ENCODE data around the gene STN1.

Gene STN1

GRCh38 chr10:103928784-103929183 lies 10.8 kb upstream of the STN1 start:
- no peak for DNase-seq

DNA sequence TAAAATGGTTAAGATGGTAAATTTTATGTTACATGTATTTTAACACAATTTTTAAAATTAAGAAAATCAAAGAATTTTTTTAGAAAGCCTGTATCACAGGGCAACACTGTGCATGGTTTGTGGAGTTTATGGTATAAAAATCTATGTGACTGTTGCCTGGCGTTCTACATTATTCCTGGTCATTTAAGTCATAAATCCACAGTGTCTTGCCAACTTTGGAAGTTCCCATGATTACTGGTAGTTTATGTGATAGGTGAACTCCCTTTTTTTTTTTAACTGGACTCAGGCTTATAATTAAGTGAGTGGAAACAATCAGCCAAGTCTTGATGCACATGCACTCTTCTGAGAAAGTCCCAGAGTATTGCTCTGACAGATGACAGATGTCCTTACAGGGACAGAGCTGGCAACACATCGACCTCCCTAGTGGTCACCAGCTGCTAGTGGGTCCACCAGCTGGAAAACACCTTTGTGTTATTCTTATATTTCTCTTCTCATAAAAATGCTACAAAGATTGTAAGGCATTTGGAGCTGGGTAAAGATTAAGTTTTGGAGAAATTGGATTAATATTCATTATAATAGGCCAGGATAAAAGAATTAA lies 8.8 kb upstream of the STN1 start:
- DNase-seq: no peak

DNA sequence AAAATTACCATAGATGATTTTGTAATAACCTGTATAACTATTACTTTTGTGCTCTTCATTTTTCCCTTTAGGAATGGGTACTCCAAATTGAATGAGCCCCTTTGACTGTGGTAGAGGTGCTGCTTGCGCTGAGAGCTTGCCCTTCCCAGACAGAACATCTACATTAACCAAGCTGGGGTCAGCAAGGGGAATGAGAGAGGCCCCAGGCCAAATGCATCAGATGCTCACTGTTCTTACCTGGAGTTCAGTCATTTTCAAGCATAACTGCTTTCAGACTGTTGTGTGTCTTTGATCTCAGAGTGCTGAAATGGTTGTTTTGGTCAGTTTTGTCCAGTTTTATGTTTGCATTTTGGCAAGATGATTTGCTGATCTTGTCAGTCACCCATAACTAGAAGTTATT lies 7.6 kb upstream of the STN1 start:
- DNase-seq: no peak

GRCh38 chr10:103923502-103923901 lies 5.5 kb upstream of the STN1 start:
- DNase-seq: no peak

DNA sequence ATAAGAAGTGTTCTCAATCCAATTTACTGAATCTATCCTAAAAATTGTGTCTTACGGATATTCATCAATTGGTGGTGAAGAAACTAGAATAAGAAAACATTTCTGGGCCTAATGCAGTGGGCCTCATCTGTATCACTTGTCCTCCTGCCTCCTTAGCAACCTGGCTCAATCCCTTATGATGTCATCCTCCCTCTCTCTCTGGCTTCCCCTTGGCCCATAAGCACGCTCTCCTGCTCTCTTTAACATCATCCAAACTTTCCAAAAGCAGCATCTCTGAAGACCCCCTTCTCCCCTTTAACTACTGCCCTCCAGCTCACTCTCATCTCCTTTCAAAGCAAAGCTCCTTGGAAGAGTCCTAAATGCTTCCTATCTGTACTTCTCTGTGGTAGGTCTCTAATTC lies 4.7 kb upstream of the STN1 start:
- DNase-seq: no peak

- DNase-seq: no peak
Measured at GRCh38 chr10:103921750-103922195, 3.8 kb upstream of the STN1 start.

DNA sequence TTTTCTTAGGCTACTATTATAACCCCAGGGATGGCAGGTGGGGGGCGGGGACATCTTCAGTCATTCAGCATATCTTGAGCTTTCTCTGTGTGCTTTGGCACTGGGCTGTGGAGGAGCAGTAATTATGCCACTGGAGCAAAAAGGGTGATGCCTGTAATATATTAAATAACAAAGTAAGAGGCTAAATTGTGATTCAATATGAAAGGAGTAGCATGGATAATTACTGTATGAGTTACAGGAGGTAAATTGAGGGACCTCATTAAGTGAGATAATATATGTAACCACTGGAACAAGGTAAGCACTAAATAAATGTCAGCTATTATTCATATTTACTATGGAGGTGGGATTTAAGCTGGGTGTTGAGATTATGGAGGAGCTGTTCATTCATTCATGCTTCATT lies 3.3 kb upstream of the STN1 start:
- no peak for DNase-seq

GRCh38 chr10:103919648-103920025 lies 1.7 kb upstream of the STN1 start:
- no peak for DNase-seq

DNA sequence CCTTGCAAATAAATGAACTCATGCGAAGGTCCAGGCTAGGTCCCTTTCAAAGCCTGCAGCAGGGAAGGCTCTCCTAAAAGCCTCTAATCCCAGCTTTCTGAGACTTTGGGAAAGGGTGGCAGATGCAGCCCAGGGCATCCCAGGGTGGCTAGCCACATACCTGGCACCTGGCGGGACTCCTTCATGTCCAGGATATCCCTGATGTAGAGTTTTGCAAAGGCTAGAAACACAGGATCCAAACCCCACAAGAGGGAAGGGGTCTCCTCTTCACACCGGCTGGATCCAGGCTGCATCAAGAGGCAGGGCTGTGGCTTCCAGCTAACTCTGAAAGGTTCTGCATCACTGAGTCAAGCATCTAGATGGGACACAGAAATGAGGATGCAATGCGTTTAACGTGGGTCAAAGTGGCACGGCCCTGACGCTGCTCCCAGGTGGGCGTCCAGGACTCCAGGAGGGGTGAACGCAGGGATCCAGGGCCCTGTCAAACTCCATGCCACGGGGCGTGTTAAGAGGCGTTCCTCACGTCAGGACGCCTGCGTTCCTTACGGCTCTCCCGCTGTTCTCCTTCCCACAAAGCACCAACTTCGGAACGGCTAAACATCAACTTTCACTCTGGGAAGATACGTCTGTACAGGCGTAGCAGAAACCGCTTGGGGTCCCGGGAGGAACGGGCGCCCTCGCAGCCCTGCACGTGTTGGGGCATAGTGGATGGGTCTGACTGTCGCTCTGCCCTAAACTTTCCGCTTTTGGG lies 507 bp downstream of the STN1 start:
- no peak for DNase-seq

DNA sequence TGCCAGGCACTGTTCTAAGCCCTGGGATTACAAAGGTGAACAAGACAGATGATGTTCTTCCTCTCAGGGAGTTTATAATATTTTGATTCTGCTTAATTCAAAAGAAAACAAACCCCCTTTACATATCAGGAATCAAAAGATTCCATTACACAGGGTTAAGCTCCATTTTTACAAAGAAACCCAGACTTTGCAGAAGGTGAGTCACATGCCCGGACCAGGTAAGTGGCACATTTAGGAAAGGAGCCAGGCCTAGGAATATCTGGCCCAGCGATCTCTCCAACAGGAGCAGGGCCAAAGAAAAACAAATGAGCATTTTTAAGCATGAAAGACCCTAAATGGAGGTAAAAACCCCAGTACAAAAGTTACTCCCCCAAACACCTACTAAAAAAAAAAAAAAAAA lies 1.1 kb downstream of the STN1 start:
- DNase-seq: no peak

GRCh38 chr10:103916254-103916653 lies 1.7 kb downstream of the STN1 start:
- DNase-seq: no peak

DNA sequence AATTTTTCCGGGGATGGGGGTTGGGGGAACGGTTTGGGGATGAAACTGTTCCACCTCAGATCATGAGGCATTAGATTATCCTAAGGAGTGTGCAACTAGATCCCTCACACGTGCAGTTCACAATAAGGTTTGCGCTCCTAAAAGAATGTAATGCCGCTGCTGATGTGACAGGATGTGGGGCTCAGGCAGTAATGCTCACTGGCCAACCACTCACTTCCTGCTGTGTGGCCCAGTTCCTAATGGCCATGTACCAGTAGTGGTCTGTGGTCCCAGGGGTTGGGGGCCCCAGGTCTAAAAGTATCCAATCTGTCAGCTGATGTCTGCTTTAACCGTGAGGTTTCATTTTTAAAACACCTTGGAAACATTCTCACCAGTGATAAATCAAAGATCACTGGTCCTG lies 2.2 kb downstream of the STN1 start:
- no peak for DNase-seq

DNA sequence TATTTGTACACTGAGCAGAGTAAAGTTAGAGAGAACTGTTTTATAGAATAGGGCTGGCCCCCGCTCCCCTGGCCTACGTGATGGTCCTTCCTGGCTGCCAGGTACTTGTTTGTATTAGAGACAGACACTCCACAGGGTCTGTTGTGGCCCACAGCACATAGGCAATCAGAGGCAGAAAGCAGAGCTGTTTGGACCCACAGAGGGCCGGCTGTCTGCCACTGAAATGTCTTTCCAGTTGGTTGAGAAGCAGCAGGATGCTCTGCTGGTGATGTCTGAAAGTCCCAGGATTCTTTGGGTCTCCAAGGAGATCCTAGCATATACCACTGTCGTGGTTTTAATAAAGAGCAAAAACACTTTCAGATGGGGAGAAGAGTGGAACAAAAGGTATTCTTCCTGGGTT lies 5.2 kb downstream of the STN1 start:
- DNase-seq: no peak

- no peak for DNase-seq
Measured at GRCh38 chr10:103911021-103911459, 6.9 kb downstream of the STN1 start.

DNA sequence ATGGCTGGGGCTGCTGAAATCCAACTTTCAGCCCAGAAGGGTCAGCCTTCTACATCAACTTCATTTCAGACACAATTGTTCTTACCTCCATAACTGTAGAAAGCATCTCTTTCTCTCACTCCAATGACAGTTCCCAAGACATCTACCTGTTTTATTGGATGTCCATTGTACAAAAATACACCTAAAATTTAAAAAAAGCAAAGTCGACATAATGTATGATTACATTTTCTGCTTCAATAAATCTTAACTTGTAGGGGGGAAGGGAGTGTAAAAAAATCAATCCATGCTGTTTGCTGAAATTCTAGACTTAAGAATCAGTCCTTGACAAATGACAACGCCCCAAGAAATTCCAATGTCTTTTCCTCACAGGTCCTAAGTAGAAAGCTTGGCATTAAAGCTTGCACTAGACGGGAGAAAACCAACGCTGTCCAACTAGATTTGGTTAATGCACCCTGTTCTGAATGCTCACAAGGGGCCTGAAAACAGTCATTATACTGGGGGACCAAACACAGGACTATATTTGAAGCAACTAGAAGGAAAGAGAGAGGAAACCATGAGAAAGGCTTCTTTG lies 7.5 kb downstream of the STN1 start:
- no peak for DNase-seq

DNA sequence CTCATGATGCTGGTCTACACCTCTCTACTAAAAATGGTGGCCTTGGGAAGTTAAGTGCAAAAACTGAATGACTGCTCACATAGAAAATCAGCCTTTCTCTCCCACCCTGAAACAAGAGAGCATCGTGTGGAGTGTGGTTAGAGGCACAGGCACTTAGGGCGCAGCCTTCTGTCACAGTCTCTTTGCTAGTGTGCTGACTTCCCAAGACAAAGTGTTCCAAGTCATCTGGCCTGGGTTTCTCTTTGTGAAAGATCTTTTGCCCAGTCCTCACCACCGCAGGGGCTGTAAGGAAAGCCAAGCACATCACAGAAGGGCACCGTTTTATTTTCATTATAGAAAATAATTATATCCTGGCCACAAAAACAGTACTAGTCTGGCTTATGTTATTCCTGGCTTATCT lies 12.5 kb downstream of the STN1 start:
- no peak for DNase-seq

GRCh38 chr10:103901299-103901698 lies 16.7 kb downstream of the STN1 start:
- DNase-seq: no peak

DNA sequence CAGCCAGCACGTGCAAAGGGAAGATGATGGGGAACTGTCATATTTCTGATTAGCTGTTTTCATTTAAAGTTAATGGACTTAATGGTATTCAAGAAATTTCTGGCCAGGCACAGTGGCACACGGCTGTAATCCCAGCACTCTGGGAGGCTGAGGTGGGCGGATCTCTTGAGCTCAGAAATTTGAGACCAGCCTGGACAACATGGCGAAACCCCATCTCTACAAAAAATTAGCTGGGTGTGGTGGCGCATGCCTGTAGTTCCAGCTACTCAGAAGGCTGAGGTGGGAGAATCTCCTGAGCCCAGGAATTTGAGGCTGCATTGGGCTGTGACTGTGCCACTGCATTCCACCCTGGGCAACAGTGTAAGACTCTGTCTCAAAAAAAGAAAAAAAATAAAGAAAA lies 18.7 kb downstream of the STN1 start:
- DNase-seq: no peak

DNA sequence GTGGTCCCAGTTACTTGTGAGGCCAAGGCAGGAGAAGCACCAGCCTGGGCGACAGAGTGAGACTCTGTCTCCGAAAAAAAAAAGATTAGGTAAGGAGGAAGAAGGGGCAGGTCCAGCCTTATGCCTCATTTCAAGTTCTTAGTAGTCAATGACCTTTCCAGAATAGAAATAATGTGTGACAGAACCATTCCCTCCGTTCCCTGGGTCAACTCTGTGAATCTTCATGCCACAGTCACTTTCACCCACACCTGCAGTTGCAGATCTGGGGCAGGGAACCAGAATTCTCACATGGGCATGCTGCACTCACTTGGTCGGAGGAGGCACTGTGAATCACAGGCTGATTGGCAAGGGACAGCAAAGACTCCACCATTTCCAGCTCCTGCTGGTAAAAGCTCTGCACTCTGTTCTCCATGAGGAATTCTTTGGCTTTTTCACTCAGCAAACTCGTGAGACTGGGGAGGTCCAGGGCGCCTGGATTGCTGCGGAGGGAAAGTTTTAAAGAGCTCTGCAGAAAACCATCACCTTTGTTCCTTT lies 20.7 kb downstream of the STN1 start:
- DNase-seq: no peak

DNA sequence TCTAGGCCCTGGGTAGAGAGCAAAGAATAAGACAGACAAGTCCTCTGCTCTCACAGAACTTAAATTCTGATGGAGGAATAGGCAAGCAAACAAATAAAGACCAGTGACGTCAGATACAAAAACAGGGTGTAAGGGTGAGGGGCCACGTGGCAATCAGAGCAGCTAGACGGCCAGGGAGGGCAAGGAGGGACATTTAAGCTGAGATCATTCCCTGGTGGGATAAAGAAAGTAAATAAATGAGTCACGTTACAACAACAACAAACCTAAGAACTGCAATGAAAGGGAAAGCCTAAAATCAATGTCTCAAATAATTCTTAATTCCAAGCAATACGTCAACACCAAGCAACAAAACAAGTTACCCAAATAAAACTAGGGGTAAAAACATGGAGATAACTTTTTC lies 21.8 kb downstream of the STN1 start:
- DNase-seq: peak; percentile 23

DNA sequence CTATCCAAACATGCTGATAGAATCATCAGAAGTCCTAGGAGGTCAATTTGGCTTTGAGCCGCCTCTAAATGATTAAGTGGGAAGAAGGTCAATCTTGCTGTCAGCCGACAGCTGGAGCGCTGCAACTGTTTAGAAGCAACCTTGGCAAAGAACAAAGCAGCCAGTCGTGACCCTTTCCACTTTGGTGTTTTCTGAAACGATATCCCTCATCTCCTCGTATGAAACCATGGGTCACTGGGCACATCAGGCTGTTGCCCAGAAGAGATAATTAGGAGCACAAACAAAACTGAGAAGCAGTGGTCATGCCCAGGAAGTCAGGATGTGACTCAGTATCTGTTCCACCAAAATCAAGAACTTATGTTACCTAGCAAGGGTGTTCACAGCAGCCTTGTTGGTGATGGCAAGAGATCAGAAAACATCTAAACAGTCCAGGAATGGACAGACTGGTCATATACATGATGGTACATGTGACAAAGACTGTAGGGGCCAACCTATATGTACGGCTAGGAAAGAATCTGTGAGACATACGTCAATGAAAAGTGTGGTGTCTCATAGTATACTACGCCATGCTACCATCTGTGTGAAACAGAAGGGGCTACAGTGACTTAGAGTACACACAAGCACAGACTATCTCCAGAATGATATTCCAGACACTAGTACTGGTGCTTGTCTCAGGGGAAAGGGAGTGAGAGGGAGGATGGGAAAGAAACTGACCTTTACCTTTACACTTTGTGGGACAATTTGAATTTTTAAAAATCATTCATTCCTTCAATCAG lies 22.4 kb downstream of the STN1 start:
- peak; percentile 68 for DNase-seq

- DNase-seq: no peak
Measured at GRCh38 chr10:103894441-103894864, 23.5 kb downstream of the STN1 start.

GRCh38 chr10:103893817-103894216 lies 24.2 kb downstream of the STN1 start:
- DNase-seq: no peak
